GM12801 (cell line): ENCODE measurements around the gene GHR.

Experiments used
- CTCF ChIP-seq: IDR thresholded peaks from one replicate; pipeline ENCODE4 v1.5.1; 2011; ENCODE audit warnings: control low read depth; ENCODE audit not compliant: insufficient read length; ENCODE audit errors: extremely low read depth

GHR gene

GRCh38 chr5:42522783-42523182, 99.5 kb downstream of the GHR start:
- TF ChIP-seq CTCF: no peak

GRCh38 chr5:42526179-42526578, 102.9 kb downstream of the GHR start:
- no peak for TF ChIP-seq CTCF

- no peak for TF ChIP-seq CTCF
These were observed 108.4 kb downstream of the GHR start for GRCh38 chr5:42531611-42532010.

- no peak for TF ChIP-seq CTCF
These were observed 118.9 kb downstream of the GHR start for GRCh38 chr5:42542106-42542505.

GRCh38 chr5:42543774-42544173, 120.5 kb downstream of the GHR start:
- TF ChIP-seq CTCF: no peak

- no peak for TF ChIP-seq CTCF
These were observed 121.8 kb downstream of the GHR start for GRCh38 chr5:42545038-42545437.

GRCh38 chr5:42547141-42547540, 123.9 kb downstream of the GHR start:
- no peak for TF ChIP-seq CTCF

GRCh38 chr5:42547894-42548293, 124.7 kb downstream of the GHR start:
- TF ChIP-seq CTCF: no peak
